ENCODE measurements around the gene OTUB2. TPM values are rescaled to one million over a fixed set of nuclear protein-coding genes. Genes with fewer than 3 reads are reported as not detected.
A peak's percentile ranks its signal among the peaks of the same experiment; 100 is the strongest.

Gene OTUB2
- polyA plus RNA-seq, 3 donors: 0.25 to 0.95 (median 0.28) TPM

DNA sequence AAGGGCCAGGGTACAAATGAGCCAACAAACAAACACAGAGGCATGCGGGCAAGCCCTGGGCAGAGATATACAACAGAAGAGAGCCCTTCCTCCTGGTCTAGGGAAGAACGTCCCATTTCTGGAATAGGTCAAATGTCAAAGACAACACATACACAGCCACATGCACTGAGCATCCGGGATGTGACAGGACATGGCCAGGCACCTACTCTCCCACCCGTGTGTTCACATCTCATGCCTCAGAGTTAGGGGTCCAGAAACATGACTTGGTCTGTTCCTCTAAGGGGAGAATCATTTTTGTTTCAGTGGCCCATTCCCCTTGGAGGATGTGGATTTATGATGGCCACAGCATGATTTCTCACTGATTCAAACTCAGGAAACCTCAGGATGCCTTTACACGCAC lies 49.0 kb upstream of the OTUB2 start:
- H3K27me3 ChIP-seq (ENCODE audit: control insufficient read depth in 2 of 2, insufficient read depth in 2 of 2, low read length in 2 of 2): no peaks in the 10 kb centered on the region
- H3K4me1 ChIP-seq (ENCODE audit: control insufficient read depth in 1 of 2, insufficient read depth in 2 of 2, low read length in 2 of 2): peaks cover 18% of the 10 kb centered on the region in 2 donors
- no peak overlapping the region for H3K4me3 ChIP-seq (replicated peaks in 1 of 3; ENCODE audit: low read depth in 2 of 3, low read length in 3 of 3)
- no peak overlapping the region for H3K27ac ChIP-seq (ENCODE audit: low read depth in 1 of 2, low read length in 2 of 2)
- H3K4me2 ChIP-seq (replicated peaks; ENCODE audit: extremely low read depth, low read length, poor library complexity, severe bottlenecking): no peak overlapping the region
- Mint-ChIP-seq H3K9me3 (peaks cover 0 to 9% (median 6%) of the 10 kb centered on the region in 7 donors), H3K4me3 (no peak overlapping the region), H3K27ac (no peak overlapping the region), H3K4me1 (peaks cover 29% of the 10 kb centered on the region), H3K36me3 (peaks cover 0 to 4% of the 10 kb centered on the region in 2 donors), H3K27me3 (ENCODE audit: low read depth in 3 of 3) (peaks cover 5 to 7% (median 6%) of the 10 kb centered on the region in 3 donors)
- no peaks in the 10 kb centered on the region for H4K20me1 ChIP-seq (ENCODE audit: insufficient read depth, low read length)
- TF ChIP-seq, protein P1, sequence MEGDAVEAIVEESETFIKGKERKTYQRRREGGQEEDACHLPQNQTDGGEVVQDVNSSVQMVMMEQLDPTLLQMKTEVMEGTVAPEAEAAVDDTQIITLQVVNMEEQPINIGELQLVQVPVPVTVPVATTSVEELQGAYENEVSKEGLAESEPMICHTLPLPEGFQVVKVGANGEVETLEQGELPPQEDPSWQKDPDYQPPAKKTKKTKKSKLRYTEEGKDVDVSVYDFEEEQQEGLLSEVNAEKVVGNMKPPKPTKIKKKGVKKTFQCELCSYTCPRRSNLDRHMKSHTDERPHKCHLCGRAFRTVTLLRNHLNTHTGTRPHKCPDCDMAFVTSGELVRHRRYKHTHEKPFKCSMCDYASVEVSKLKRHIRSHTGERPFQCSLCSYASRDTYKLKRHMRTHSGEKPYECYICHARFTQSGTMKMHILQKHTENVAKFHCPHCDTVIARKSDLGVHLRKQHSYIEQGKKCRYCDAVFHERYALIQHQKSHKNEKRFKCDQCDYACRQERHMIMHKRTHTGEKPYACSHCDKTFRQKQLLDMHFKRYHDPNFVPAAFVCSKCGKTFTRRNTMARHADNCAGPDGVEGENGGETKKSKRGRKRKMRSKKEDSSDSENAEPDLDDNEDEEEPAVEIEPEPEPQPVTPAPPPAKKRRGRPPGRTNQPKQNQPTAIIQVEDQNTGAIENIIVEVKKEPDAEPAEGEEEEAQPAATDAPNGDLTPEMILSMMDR (IDR thresholded peaks at IDR 0.05): no peak
- DNase-seq: no peak
- H3K79me2 ChIP-seq (ENCODE audit: insufficient read depth, low read length): no peaks in the 10 kb centered on the region
- 100% methylated on average over 1 of the region's 5 CpGs for WGBS (ENCODE audit: insufficient coverage)
- no peak overlapping the region for H3K9ac ChIP-seq (ENCODE audit: insufficient read depth, low read length, poor library complexity, severe bottlenecking)
- H2AFZ ChIP-seq (ENCODE audit: insufficient read depth, low read depth, low read length, poor library complexity, severe bottlenecking): no peak overlapping the region
- peaks cover 0 to 5% of the 10 kb centered on the region in 2 donors for H3K9me3 ChIP-seq (replicated peaks in 1 of 2; ENCODE audit: control insufficient read depth in 1 of 2, insufficient read depth in 1 of 2, low read length in 2 of 2)
- intact Hi-C loops (cut with micrococcal nuclease): loop anchor here in 1 of 2 donors (2.0 kb wide), 1 partner anchor 38 kb away; no protein-coding TSS in a partner anchor
- H3K36me3 ChIP-seq (replicated peaks in 1 of 2; ENCODE audit: control insufficient read depth in 1 of 2, insufficient read depth in 2 of 2, low read length in 2 of 2): no peaks in the 10 kb centered on the region

DNA sequence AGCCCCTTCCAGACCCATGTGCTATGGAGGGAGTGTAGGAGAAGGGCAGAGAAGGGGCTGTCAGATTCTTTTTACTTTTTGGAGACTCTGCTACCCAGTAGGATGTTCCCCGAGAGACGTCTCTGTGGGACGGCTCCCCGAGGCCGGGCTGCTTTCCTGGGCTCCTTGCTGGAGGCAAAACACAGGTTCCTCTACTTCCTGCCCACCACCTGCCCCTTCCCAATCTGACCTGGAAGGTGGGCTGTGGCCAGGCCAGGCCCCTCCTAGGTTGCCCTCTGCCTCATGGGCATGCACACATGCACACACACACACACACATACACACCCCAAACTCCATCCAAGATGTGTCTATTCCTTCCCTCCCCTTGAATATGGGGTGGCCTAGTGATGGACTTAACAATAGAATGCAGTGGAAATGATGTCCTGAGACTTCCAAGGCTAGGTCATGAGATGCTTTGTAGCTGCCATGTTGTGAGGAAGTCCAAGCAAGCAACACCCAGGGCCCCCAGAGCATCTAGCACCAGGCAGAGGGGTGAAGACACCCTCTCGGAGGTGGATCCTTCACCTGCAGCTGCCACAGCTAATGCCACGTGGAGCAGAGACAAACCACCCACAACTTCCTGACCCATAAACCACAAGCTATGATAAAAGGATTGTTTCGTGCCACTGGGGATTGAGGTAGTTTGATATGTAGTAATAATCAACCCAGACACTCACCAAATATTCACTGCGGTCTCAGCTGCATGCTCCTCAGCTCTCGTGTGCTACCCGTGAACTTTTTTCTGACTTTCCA lies 48.2 kb upstream of the OTUB2 start:
- Mint-ChIP-seq H3K36me3 (peaks cover 0 to 4% of the 10 kb centered on the region in 2 donors), H3K27me3 (ENCODE audit: low read depth in 3 of 3) (peaks cover 5 to 7% (median 6%) of the 10 kb centered on the region in 3 donors), H3K9me3 (peaks cover 0 to 8% (median 6%) of the 10 kb centered on the region in 7 donors), H3K4me3 (no peak overlapping the region), H3K27ac (peak overlapping the region in 2 of 7 donors; percentile 25 to 27), H3K4me1 (peaks cover 29% of the 10 kb centered on the region)
- Histone ChIP-seq H3K9me3 (replicated peaks in 1 of 2; ENCODE audit: control insufficient read depth in 1 of 2, insufficient read depth in 1 of 2, low read length in 2 of 2) (peaks cover 0 to 5% of the 10 kb centered on the region in 2 donors), H3K79me2 (ENCODE audit: insufficient read depth, low read length) (no peaks in the 10 kb centered on the region), H3K27ac (ENCODE audit: low read depth in 1 of 2, low read length in 2 of 2) (no peak overlapping the region), H3K4me1 (ENCODE audit: control insufficient read depth in 1 of 2, insufficient read depth in 2 of 2, low read length in 2 of 2) (peaks cover 18% of the 10 kb centered on the region in 2 donors), H3K4me2 (replicated peaks; ENCODE audit: extremely low read depth, low read length, poor library complexity, severe bottlenecking) (no peak overlapping the region), H3K4me3 (replicated peaks in 1 of 3; ENCODE audit: low read depth in 2 of 3, low read length in 3 of 3) (no peak overlapping the region), H4K20me1 (ENCODE audit: insufficient read depth, low read length) (no peaks in the 10 kb centered on the region), H3K9ac (ENCODE audit: insufficient read depth, low read length, poor library complexity, severe bottlenecking) (no peak overlapping the region), H2AFZ (ENCODE audit: insufficient read depth, low read depth, low read length, poor library complexity, severe bottlenecking) (no peak overlapping the region), H3K27me3 (ENCODE audit: control insufficient read depth in 2 of 2, insufficient read depth in 2 of 2, low read length in 2 of 2) (no peaks in the 10 kb centered on the region), H3K36me3 (replicated peaks in 1 of 2; ENCODE audit: control insufficient read depth in 1 of 2, insufficient read depth in 2 of 2, low read length in 2 of 2) (no peaks in the 10 kb centered on the region)
- intact Hi-C loops (cut with micrococcal nuclease): loop anchor here in 1 of 2 donors (2.0 kb wide), 1 partner anchor 39 kb away; no protein-coding TSS in a partner anchor
- WGBS (ENCODE audit: insufficient coverage): 98% methylated on average over 5 of the region's 11 CpGs
- TF ChIP-seq, protein P1 (IDR thresholded peaks at IDR 0.05): no peak
- peak in 1 of 3 donors; percentile 34 for DNase-seq

Measured in CD14-positive monocyte (primary cell).